Measurements from ENCODE around the gene GMCL1.

The GMCL1 gene

GRCh38 chr2:69902213-69902922 is 72.9 kb downstream of the GMCL1 start:
- Histone ChIP-seq H4K20me1 (ENCODE audit: control insufficient read depth, insufficient read depth, low read depth, low read length) (no peaks in the 10 kb centered on the region), H3K27me3 (ENCODE audit: control insufficient read depth, low read length) (no peaks in the 10 kb centered on the region), H3F3A (ENCODE audit: control insufficient read depth, insufficient read depth) (peaks cover 31% of the 10 kb centered on the region), H3K4me2 (ENCODE audit: low read length) (peak overlapping the region; percentile 81), H3K36me3 (ENCODE audit: control insufficient read depth, low read length) (peaks cover 78% of the 10 kb centered on the region), H3K27ac (ENCODE audit: low read depth, low read length) (peak overlapping the region; percentile 88), H3K79me2 (ENCODE audit: control insufficient read depth, low read length) (peaks cover 44% of the 10 kb centered on the region), H3K4me1 (ENCODE audit: control insufficient read depth, low read length) (peaks cover 30% of the 10 kb centered on the region), H3K9me2 (replicated peaks; ENCODE audit: control insufficient read depth, low read length) (no peaks in the 10 kb centered on the region), H3K4me3 (ENCODE audit: low read length) (peak overlapping the region; percentile 75), H3K9me3 (ENCODE audit: control insufficient read depth, insufficient read depth, low read length) (no peaks in the 10 kb centered on the region)
- TF ChIP-seq EZH2phosphoT487 (IDR thresholded peaks at IDR 0.05; ENCODE audit: borderline replicate concordance, low read length), result no peak
- no peak for TF ChIP-seq CTCF (IDR thresholded peaks at IDR 0.05; ENCODE audit: low read depth, low read length, poor library complexity, severe bottlenecking)

- H3K79me2 ChIP-seq (ENCODE audit: control insufficient read depth, low read length), result peaks cover 19% of the 10 kb centered on the region
- no peaks in the 10 kb centered on the region for H3K9me2 ChIP-seq (replicated peaks; ENCODE audit: control insufficient read depth, low read length)
- H3K27me3 ChIP-seq (ENCODE audit: control insufficient read depth, low read length), result no peaks in the 10 kb centered on the region
- H3K36me3 ChIP-seq (ENCODE audit: control insufficient read depth, low read length), result peaks cover 62% of the 10 kb centered on the region
- no peak overlapping the region for H3K27ac ChIP-seq (ENCODE audit: low read depth, low read length)
- no peak overlapping the region for H3K4me2 ChIP-seq (ENCODE audit: low read length)
- no peaks in the 10 kb centered on the region for H4K20me1 ChIP-seq (ENCODE audit: control insufficient read depth, insufficient read depth, low read depth, low read length)
- TF ChIP-seq CTCF (IDR thresholded peaks at IDR 0.05; ENCODE audit: low read depth, low read length, poor library complexity, severe bottlenecking) (no peak), EZH2phosphoT487 (IDR thresholded peaks at IDR 0.05; ENCODE audit: borderline replicate concordance, low read length) (no peak)
- H3K4me1 ChIP-seq (ENCODE audit: control insufficient read depth, low read length), result peaks cover 16% of the 10 kb centered on the region
- peaks cover 45% of the 10 kb centered on the region for H3F3A ChIP-seq (ENCODE audit: control insufficient read depth, insufficient read depth)
- no peak overlapping the region for H3K4me3 ChIP-seq (ENCODE audit: low read length)
- H3K9me3 ChIP-seq (ENCODE audit: control insufficient read depth, insufficient read depth, low read length), result no peaks in the 10 kb centered on the region
Measured at GRCh38 chr2:69907216-69907615, 77.8 kb downstream of the GMCL1 start.

DNA sequence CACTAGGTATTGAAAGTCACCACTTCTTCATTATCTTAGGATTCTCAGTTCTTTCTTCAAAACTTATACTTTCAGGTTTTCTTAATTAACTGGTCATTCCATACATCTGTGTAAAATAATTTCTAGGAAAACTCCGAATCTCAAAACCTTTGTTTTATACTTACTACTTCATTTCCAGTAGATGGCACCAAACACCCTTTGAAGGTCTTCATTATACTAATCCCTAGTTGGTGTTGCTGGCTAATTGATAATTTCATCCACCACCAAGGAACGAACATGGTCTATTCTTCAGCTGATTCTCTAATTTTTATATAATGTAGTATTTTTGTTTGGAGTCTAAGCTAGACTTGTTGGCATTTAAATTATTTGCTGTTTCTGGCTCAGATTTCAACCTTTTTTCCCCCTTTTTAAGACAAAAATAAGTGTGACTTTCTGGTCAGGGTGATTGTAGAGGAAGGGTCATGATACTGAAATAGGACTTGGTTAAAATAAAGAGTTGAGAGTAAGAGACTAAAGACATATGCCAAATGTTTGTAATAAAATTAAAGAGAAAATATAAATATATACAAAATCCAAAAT is 82.6 kb downstream of the GMCL1 start:
- Histone ChIP-seq H3K27me3 (ENCODE audit: control insufficient read depth, low read length) (no peaks in the 10 kb centered on the region), H3K27ac (ENCODE audit: low read depth, low read length) (no peak overlapping the region), H3K4me1 (ENCODE audit: control insufficient read depth, low read length) (peaks cover 27% of the 10 kb centered on the region), H3K36me3 (ENCODE audit: control insufficient read depth, low read length) (peaks cover 40% of the 10 kb centered on the region), H4K20me1 (ENCODE audit: control insufficient read depth, insufficient read depth, low read depth, low read length) (no peaks in the 10 kb centered on the region), H3K4me3 (ENCODE audit: low read length) (no peak overlapping the region), H3K9me3 (ENCODE audit: control insufficient read depth, insufficient read depth, low read length) (no peaks in the 10 kb centered on the region), H3K9me2 (replicated peaks; ENCODE audit: control insufficient read depth, low read length) (no peaks in the 10 kb centered on the region), H3K4me2 (ENCODE audit: low read length) (no peak overlapping the region; the same call in 1 of the 2 replicates), H3K79me2 (ENCODE audit: control insufficient read depth, low read length) (peaks cover 5% of the 10 kb centered on the region), H3F3A (ENCODE audit: control insufficient read depth, insufficient read depth) (peaks cover 40% of the 10 kb centered on the region)
- TF ChIP-seq CTCF (IDR thresholded peaks at IDR 0.05; ENCODE audit: low read depth, low read length, poor library complexity, severe bottlenecking) (peak; percentile 66), EZH2phosphoT487 (IDR thresholded peaks at IDR 0.05; ENCODE audit: borderline replicate concordance, low read length) (no peak)

Data from DOHH2 (cell line).